NOMO-1 treated with dmso at 0.1 percent for 144 hours (cell line): ENCODE measurements around the gene MPG.
A peak's percentile ranks its signal among the peaks of the same experiment; 100 is the strongest.

Experiments used
- DNase-seq: peaks from one replicate; lab custom pipeline; 2025; ENCODE audit not compliant: unreplicated experiment; lab: John Stamatoyannopoulos, UW

The MPG gene

DNA sequence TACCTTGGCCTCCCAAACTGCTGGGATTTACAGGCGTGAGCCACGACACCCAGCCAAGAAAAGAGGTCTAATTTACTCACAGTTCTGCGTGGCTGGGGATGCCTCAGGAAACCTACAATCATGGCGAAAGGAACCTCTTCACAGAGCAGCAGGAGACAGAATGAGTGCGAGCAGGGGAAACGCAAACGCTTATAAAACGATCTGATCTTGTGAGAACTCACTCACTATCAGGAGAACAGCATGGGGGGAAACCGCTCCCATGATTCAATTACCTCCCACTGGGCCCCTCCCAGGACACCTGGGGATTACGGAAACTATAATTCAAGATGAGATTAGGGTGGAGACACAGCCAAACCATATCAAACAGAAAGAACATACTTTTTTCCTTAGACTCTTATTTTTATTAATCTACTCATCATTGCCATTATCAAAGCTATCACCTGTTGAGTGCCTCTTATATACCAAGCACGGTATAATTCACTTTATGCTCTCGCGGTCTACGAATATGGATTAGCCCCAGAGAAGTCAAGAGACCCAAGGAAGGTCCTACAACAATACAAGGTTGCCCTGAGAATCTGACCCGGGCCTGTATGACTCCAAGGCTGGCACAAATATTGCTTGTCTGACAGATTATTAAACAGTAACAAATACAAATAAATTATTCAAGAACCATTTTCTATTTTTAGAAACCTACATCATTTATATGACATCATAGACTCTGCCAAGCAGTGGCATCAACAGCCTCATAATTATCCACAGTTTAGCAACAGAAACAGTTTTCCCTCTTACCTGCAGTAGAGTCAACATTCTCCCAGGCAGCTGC is 27.0 kb upstream of the MPG start:
- no peak for DNase-seq

DNA sequence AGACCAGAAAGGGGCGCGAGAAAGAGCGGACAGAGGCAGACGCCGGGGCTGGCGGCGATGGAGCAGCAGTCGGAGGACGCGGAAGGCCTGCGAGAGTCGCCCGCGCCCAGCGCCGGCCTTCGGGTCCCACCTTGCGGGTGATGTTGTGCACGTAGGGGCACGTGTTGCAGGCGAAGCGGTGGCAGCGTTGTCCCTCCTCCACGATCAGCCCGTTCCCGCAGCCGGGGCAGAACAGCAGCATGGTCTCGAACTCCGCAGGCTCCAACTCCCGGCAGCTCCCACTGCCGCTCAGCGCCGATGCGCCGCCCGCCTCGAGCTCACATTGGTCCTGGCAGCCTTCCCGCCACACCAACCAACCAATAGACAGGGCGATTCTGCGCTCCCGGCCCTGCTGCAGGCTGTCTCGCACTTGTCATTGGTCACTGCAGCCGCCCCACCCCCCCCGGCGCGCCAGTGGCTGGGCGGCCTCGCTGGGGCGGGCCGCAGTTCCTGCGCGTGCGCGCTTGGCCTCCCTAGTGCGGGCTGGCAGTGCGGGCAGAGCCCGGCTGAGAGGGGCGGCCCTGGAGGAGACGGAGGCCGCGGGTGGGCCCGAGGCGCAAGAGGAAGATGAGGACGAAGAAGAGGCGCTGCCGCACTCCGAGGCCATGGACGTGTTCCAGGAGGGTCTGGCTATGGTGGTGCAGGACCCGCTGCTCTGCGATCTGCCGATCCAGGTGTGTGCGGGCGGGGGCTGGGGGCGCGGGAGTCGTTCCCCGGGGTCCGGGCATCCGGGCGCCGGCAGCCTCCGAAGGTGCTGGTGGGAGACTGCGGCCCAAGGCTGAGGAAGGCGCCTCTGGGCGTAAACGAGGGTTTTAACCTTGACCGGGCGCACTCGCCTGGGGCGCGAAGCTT is 24.4 kb upstream of the MPG start, which contains the start of the genes POLR3K and SNRNP25:
Gene POLR3K, minus strand, starts transcription at position 263 of the 891 bp plus-strand sequence. Its CDS starts 22 bp downstream, at position 241.
Gene SNRNP25, plus strand, starts transcription at position 483 of the 891 bp plus-strand sequence. Its CDS starts 189 bp downstream, at position 672.
- peak; percentile 96 for DNase-seq

DNA sequence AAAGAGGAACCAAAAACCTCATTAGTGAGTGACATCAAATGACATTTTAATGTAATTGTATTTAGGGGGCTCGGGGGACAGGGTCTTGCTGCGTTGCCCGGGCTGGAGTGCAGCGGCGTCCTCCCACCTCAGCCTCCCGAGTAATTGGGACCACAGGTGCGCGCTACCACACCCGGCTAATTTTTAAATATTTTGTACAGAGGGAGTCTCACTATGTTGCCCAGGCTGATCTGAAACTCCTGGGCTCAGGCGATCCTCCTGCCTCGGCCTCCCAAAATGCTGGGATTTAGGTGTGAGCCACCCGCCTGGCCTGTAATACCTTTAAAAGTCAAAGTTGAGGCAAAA is 23.8 kb upstream of the MPG start:
- DNase-seq: no peak

DNA sequence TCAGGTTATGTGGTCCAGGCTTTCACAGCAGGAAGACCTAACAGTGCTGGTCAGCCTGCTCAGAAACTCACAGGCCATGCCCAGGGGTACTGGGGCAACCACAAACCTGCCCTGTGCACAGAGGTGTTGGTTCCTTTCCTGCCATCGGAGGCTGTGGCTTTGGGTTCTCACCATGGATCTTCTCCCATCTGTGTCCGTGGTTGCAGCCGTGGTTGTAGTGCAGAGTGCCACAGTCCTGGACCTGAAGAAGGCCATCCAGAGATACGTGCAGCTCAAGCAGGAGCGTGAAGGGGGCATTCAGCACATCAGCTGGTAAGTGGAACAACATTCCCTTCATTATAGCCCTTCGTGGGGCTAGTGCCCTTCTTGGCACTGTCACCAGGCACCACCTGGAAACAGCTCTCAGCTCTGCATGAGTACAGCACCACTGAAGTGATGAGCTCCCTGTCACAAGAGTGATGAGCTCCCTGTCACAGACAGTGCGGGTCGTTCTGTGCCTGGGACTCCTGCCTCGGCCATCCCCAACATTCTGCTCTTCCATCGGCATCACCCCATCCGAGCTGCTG is 22.4 kb upstream of the MPG start:
- DNase-seq: no peak

DNA sequence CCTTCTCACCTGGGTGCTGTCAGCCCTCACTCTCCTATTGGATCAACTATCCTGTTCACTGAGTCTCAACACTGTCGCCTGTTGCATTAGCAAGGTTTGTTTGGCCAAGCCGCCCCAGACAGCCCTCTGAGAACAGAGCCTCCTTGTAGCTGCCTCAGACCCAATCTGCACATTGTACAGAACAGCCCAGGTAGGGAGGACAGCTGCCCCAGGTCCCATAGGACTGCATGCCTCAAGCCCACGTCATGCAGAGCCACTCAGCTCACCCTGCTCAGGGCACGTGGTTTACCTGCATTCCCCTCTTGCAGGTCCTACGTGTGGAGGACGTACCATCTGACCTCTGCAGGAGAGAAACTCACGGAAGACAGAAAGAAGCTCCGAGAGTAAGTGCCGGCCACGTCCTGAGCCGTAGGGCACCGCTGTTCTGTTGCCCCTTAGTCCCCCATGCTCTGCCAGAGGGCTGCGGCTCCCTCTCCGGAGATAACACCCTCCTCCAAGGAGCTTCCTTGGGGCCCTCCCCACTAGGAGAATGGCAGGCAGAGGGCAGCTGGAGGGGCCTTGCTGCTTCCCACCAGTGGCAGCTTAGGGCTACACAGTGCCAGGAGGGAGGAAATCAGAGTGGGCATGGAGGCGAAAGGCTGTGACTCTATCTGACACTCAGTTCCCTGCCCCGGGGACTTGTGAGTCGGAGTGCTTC is 21.6 kb upstream of the MPG start:
- no peak for DNase-seq

DNA sequence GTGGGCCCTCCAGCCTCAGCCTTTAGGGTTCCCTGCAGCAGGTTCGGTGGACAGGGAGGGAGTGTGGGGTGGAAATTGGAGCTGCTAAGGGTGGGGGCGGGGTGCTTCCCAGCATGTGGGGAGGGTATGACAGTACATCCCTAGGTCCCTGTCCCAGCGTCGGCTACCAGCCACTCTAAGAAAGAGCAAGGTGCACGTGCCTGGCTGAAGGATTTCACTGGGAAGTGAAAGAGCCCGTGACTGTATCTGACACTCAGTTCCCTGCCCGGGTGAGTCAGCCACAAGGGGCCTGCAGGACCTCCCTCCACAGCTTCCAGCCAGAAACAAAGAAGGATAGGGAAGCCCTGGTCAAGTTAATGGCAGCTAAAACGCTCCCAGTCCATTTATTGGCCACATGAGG is 20.3 kb upstream of the MPG start:
- no peak for DNase-seq

DNA sequence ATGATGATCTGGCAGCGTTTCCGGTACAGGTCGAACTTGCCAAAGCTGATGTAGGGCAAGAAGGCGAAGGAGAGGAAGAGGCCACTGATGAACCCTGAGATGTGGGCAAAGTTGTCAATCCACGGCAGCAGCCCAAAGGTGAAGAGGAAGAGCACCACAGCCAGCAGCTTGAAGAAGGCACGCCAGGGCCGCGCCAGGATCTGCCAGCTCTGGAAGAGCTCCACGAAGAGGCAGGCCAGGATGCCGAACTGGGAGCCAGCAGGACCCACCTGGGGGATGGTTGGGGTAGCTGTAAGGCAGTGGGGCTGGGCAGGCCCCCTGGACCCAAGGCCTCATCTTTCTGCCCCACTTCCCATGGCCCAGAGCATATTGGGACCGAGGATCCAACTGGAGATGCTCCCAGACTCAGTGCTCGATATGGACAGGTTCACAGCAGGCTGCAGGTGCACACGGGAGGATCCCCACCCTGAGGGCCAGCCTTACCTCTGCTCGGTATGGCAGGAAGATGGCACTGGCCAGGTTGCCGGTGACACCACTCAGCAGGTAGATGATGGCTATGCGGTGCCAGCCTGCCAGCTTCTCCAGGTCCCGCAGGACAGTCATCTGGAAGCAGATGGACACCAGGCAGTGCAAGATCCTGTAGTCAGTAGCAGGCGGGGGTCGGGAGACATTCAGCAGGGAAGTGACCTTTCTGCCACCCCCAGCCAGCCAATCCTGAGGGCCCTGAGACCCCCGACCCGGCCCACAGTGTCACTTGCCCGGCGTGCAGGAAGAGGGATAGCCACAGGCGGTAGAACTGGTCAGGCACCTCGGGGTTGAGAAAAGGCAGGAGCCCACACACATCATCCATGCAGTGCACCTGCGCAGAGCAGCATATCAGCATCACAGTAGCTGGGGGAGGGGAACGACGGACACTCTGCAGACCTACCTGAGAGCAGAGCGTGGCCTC is 19.3 kb upstream of the MPG start:
- DNase-seq: no peak

DNA sequence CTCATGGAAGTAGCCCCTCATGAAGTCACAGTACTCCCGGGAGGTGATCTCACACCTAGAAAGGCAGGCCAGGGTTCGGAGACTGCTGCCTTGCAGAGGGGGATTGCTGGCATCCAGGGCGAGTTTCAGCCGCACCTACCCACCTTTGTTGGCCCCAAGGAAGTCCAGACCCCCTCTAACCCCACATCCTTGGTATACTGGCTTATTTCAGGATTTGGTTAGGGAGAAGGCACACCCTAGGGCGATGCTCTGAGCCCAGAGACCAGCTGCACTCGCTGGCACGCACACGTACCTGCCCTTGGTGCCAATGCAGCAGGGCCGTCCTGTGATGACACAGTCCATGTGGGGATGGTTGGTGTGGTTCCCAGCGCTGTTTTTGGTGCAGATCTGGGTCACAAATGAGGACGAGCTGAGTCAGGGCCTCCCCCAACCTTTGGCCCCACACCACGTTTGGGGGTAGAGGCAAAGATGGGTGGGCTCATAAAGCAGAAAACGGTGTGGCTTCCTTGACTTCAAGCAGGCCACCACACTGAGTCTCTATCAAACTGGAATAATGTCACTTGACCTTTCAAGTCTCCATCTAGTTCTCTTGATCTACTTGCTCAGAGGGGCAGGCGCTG is 18.5 kb upstream of the MPG start:
- no peak for DNase-seq

DNA sequence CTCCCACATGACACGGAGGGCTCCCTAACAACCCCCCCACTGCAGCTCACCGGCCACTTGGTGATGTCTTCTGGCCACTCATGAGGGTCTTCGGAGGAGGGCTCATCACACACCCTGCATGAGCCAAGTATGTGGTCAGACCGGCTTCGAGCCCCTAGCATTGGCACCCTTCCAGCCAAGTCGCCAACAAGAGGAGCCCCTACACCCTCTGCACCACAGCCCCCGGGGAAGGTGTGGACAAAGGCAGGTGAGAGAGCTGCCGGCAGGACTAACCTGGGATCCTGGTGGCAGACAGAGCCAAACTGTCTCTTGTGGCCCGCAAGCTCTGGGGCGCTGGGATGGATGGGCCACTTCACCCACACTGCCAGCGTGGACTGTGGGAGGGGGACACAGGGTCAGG is 17.9 kb upstream of the MPG start:
- DNase-seq: no peak

DNA sequence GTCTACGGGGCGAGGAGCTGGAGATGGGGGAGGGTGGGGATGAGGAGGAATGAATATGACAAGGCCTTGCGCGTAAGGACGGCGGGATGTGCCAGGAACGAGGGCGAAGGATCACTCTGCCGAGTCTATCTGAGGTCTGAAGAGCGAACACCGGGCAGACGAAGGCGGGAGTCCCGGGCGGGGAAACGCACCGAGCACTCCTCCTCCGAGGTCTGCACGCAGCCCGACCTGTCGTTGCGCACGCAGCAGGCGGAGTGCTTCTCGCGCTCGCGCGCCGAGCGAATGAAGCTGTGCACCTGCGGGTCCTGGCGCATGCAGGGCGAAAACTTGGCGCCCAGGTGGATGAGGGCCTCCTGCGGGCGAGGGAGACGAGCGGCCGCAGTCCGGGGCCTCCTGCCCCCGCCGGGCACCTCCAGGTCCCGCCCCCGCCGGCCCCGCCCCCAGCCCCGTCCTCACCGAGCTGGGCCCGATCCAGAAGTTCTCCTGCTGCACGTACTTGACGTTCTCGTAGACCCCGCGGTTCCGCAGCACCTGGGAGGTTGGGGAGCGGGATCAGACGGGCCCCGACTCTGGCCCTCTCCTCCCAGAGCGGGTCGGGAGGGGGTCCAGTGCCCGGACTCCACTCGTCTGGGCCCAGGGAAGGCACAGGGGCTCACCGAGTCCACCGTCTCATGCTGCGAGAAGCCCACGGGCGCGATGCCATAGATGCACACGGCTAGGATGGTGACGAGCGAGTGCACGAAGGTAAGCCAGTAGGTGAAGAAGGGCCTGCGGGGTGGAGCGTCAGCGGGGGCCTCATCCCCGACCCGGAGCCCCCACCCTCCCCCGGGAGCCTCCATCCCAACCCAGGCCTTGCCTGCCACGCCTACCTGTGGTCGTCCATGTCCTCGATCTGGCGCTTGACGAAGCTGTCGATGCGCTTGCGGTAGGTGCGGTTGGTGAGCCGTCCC is 16.8 kb upstream of the MPG start:
- no peak for DNase-seq

DNA sequence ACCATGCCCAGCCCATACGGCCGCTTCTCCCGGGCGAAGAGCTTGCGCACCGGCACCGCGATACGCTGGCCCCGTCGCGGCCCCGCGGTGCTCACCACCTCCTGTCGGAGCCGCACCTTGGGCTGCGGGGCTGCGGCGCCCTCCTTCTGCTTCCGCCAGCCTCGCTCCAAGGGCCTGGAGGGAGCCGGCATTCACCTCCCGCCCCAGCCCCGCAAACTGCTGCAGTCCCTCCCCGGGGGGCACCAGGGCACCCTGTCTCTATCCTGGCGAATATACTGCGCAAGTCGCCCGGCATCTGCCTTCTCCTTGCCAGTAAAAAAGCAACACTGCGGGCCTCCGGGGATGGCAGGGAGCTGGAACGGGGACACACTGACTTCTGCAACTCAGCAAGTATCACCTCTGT is 16.1 kb upstream of the MPG start:
- DNase-seq: no peak

DNA sequence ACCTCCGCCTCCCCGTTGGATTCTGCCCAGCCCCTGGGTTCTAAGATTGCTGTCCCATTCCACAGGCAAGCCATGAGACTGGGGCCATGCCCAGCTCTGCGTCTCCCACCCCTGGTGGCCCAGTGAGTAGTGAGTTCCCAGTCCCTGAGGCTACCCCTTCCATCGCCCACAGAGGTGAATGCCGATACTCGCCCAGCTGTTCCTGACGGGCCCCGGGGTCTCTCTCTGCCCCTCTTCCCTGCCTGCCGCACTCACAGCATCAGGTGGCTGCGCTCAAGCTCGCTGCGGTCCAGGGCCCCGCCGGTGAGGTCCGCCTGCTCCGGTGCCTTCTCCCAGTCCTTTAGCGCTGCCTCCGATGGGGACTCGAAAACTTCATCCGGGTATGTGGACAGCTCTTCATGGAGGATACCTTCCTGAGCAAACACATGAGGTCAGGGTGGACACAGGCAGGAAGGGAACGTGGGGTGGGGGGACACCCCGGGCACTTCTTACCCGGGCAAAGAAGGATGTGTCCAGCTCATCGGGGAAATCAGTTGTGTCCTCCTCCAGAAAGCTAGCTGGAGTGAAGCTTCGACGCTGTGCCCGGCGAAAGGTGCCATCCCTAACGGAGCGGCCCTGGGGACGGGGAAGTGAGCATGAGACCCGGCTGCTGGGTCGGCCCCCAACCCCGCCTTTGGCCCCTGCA is 15.6 kb upstream of the MPG start:
- no peak for DNase-seq

DNA sequence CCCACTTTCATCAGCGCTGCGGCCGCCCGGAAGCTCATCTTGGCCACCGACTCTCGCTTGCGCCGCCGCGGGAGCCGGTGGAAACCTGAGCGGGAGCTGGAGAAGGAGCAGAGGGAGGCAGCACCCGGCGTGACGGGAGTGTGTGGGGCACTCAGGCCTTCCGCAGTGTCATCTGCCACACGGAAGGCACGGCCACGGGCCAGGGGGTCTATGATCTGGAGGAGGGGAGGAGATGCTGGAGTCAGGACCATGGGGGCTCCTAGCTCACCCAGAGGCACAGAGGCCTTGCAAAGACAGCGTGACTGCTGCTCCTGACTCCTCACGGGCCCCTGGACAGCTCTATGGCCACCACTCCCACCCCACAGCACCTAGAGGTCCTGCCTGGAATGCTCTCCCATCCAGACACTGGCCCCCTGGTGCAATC is 15.0 kb upstream of the MPG start:
- DNase-seq: no peak

DNA sequence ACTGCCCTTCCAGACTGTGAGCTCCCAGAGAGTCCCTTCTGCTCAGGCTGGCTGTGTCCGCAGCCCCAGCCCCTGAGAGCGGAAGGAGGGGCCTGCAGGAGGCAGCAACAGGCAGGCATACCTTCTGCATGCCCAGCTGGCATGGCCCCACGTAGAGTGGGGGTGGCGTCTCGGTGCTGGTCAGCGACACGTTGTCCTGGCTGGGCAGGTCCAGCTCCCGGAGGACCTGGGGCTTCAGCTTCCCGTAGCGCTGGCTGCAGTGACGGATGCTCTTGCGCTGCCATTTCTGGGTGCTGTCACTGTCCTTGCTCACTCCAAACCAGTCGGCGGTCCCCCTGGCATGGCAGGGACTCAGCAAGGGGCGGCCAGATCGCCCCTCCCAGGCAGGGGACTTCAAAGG is 14.6 kb upstream of the MPG start:
- DNase-seq: no peak

DNA sequence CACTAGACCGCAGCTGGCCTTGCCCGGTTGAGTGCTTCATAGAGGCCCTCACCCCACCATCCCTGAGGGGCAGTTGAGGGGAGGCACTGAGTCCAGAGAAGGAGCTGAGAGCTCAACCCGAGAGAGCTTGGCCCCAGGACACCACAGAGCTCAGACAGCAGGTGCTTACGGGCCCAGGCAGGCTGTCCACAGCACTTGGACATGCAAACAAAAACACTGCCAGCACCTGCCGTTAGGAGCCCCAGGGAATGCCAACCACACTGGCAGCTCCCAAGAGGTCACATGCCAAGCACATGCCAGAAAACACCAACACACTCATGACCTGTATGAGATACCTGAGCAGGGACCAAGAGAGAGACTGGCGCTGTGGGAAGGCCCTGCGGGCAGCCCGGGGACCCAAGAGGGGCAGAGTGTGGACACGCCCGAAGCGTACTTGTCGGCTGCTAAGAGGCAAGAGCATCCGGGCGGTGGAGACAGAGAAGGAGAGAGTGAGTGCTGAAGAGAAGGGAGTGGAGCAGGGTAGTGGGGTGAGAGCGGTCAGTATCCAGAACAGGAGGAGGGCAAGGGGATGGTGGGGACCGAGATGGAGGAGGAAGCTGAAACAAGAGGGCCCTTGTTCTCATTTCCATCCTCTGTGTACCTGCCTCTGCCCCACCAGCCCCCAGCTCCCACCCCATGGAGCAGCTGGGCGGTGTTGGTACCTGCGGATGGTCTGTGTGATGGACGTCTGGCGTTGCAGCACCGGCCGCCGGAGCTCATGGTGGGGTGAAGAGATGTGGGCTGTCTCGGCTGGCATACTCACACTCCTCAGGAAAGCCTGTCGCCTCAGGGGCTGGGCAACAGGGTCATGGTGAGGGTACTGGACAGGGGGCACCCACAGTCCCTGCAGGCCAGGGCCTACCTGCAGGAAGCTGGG is 13.8 kb upstream of the MPG start:
- no peak for DNase-seq

DNA sequence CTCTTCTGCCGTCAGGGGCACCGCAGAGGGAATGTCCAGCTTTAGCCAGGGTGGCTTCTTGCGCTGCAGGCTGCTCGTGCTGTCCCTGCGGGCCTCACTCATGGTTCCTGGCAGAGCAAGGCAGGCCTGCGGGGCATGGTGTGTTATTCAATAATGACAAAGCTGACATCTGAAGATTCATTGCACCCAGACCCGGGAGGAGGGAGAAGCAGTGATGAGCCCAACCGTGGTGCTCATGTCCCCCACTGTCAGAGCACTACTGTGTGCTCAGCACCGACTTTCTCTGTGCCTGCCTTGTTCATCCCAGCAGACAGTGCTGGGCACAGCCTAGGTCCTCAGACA is 13.1 kb upstream of the MPG start:
- no peak for DNase-seq

DNA sequence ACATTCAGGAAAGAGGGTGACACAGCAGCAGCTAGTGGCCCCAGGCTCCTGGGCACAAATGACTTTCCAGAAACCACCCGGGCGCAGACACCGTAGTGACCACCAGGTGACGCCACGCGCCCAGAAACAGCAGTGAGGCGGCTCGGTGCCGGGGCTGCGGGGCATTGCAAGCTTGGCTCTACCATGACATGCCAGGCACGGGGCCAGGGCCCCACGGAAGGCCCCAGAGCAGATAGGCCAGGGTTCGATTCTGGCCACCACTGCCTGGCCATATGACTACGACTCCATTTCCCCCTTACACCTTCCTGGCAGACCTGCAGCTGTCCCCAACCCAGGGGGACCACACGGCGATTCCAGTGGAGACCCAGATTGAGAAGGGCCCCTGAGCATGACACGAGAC is 12.3 kb upstream of the MPG start:
- peak; percentile 52 for DNase-seq
